Epithelial cell of proximal tubule (primary cell): ENCODE results near the gene FAM83C. TPM values are rescaled to one million over a fixed set of nuclear protein-coding genes. Genes with fewer than 3 reads are reported as not detected.

ENCODE experiments used
- DNase-seq: peaks from one replicate; pipeline ENCODE4 v3.0.0-alpha.2; 2011; ENCODE audit warnings: low read depth
- H3K4me3 ChIP-seq: 2 replicates; pipeline ENCODE4 v1.5.1; 2011; ENCODE audit warnings: low read depth, mild to moderate bottlenecking, low read length
- total RNA-seq: library from RNA; depleted of rRNA; stranded (reverse); fragments of >200 nt; gene quantifications from 2 replicates; pipeline ENCODE4 v1.2.3, GENCODE V29; 2015
- TF ChIP-seq, protein P1 (sequence below): conservative IDR thresholded peaks from 2 replicates; pipeline ENCODE4 v1.5.1; 2012; ENCODE audit warnings: low read depth, mild to moderate bottlenecking, low read length

The FAM83C gene
- total RNA-seq, 1 donor from 2014 or later, result not detected

DNA sequence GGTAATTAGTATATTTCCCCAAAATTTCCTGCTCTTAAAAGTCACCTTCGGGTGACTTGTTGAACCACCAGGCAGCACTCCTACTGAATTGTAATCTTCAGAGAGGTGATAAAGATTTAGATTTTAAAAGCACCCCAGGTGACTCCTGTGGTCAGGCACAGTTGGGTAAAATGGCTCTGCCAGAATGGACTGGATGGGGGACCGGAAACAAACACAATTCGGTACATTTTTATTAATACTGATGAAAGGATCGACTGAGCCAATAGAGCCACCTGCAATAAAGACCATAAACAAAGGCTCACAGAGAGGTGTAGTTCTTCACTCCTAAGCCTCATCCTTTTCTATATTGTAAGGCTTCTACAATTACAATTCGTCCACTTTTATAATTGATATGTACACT, 19.6 kb upstream of the FAM83C start:
- TF ChIP-seq, protein P1, sequence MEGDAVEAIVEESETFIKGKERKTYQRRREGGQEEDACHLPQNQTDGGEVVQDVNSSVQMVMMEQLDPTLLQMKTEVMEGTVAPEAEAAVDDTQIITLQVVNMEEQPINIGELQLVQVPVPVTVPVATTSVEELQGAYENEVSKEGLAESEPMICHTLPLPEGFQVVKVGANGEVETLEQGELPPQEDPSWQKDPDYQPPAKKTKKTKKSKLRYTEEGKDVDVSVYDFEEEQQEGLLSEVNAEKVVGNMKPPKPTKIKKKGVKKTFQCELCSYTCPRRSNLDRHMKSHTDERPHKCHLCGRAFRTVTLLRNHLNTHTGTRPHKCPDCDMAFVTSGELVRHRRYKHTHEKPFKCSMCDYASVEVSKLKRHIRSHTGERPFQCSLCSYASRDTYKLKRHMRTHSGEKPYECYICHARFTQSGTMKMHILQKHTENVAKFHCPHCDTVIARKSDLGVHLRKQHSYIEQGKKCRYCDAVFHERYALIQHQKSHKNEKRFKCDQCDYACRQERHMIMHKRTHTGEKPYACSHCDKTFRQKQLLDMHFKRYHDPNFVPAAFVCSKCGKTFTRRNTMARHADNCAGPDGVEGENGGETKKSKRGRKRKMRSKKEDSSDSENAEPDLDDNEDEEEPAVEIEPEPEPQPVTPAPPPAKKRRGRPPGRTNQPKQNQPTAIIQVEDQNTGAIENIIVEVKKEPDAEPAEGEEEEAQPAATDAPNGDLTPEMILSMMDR, result no peak
- H3K4me3 ChIP-seq, result no peak overlapping the region
- DNase-seq, result no peak

DNA sequence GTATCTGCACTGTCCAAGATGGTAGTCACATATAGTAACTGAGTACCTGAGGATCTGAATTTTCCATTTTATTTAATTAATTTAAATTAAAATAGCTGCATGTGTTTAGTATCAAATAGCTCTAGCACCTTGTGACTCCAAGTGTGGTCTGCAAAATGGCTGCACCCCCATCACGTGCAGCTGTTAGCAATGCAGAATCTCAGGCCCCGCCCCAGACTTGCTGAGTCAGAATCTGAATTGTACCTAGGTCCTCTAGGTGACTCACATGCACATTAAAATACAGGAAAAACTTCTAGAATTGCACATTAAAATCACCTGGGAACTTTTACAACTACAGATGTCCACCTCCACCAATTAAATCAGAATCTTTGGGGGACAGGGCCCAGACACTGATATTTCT, 19.2 kb upstream of the FAM83C start:
- DNase-seq, result peak; percentile 48
- no peak overlapping the region for H3K4me3 ChIP-seq
- TF ChIP-seq, protein P1, result no peak

DNA sequence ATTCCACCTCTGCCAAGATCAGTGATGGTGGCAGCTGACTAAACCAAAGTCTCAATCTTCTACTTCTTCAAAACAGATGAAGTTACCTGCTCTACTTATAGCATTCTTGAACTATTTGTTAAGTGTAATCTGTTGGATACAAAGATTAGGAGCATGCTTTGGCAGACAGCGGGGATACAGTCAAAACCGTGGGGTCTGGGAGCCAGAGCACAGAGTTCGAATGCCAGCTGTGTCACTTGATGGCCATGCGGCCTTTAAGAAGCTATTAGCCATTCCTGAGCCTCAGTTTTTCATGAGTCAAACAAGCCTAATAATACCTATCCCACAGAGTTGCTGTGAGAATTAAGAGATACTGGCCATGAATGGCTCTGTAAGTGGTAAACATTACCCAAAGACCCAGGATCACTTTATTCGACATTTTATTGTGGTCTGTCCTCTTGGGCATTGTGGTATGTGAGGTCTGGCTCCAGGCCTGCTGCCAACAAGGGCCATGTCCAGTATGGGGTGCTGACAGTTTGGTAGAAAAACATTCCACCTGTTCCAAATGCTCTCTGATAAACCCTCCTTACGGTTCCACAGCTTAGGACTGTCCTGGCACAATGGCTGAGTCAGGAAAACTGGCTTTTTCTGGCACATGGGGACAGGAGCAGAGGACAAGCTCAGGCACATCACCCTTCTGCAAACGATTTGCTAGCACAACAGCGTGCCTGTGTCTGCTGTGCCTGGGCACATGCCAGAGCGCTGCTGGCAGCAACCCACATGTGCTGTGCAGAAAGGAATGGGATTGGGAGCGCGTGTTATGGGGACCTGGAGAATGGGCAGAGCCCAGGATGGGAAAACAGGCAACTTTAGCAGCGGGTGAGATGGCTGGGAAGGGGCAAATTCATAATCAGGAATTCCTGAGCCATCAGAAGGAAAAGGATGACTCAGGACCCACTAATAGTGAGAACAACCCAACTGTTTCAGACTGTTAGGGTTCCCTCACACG, 15.7 kb upstream of the FAM83C start:
- TF ChIP-seq, protein P1, result no peak
- no peak overlapping the region for H3K4me3 ChIP-seq
- DNase-seq, result peak; percentile 65

DNA sequence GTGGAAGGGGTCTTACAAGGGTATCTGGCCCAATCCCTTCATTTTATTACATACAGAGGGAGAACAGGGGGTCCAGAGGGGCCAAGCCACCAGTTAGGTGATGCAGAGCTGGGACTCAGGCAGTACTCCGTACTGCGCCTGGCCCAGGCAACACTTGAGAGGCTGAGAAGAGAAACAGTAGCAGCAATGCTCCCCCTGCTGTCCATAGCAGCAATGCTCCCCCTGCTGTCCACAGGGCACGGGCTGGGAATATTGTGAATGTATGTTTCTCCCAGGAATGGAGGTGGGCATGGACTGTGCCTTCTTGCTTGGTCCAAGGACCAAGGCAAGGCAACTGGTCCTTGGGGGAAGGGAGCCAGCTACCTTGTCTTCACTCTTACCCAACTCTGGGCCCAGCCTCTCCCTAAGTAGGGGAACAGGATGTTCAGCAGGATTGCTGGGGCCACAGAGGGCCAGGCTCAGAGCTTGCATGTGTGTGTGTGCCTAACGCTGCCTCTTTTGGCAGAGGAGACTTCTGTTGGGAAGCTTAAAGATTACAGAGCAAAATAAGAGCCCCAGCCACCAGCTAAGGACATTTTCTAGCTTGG, 14.8 kb upstream of the FAM83C start:
- DNase-seq, result no peak
- H3K4me3 ChIP-seq, result no peak overlapping the region
- TF ChIP-seq, protein P1, result peak; percentile 94

DNA sequence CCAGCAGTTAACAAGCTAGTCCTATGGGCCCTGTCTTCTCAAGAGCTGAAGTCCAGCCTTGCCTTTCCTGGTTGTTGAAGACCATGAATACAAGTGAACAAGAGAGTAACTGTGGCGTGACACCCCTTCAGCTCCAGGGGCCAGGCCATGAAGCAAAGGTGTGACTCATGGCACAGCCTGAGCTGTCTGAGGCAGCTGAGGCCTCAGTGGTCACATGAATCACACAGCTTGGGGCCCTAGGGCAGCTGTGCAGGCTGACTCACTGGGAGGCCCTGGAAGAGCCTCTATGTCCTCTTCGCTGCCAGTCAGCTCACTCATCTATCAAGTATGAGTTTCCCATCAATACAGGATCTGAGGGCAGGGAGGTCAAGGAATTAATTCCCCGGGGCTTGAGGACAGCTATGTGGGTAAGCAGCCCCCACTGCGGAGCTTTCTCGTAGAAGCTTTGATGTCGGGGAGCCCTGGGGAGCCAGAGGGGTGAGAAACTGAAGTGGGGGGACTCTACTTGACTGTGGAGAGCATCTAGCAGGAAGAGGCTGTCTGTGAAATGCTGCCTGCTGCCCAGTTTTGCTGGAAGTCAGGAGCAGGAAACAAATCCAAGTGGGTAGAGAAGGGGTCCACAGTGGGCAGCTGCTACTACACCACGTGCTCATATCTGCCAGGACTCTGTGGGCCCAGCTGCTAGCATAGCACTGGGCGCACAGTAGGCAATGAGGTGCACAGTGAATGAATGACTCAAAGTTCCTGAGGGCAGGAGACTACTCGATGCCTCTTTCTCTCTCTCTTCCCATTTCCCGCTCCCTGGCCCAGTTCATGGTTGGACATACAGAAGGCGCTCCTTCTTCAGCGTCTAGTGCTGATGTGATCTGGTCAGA, 13.7 kb upstream of the FAM83C start:
- peak; percentile 95 for DNase-seq
- TF ChIP-seq, protein P1, result no peak
- no peak overlapping the region for H3K4me3 ChIP-seq

DNA sequence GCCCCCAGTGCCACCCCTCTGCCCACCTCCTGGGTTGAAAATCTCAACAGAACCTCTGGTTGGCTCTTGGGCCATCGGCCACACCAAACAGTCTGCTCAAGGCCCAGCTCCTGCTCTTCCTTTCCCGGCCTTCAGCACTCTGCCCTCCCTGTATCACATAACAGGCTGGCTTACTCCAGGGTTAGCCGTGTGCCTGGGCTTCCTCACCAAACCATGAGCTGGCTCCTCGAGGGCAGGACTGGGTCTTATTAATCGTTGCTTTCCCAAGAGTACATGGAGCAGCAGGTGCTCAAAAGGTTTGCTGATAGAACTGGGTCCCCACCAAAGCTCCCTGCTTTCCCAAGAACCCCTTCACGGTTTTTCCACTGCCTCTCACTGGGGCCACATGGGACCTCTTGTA, 12.7 kb upstream of the FAM83C start:
- DNase-seq, result no peak
- H3K4me3 ChIP-seq, result no peak overlapping the region
- TF ChIP-seq, protein P1, result no peak
